Neuronal stem cell (in vitro differentiated cells): ENCODE measurements around the gene MYO5A.

Experiments used
- DNase-seq: peaks from one replicate; pipeline ENCODE4 v3.0.0-alpha.2; 2013; ENCODE audit warnings: low spot score
- H2AFZ ChIP-seq: one replicate; pipeline ENCODE4 v1.6.1; 2013; ENCODE audit warnings: mild to moderate bottlenecking, low read length, inconsistent platforms
- H2AK5ac ChIP-seq: 2 replicates; pipeline ENCODE4 v1.6.1; 2013; ENCODE audit warnings: low read depth, mild to moderate bottlenecking, inconsistent platforms, low read length, moderate library complexity, mixed read lengths
- H2BK120ac ChIP-seq: 2 replicates; pipeline ENCODE4 v1.6.1; 2013; ENCODE audit warnings: low read depth, mild to moderate bottlenecking, inconsistent platforms, low read length, moderate library complexity, mixed read lengths
- H2BK12ac ChIP-seq: one replicate; pipeline ENCODE4 v1.6.1; 2013; ENCODE audit warnings: low read length, inconsistent platforms
- H2BK15ac ChIP-seq: 2 replicates; pipeline ENCODE4 v1.6.1; 2013; ENCODE audit warnings: mild to moderate bottlenecking, low read length, inconsistent platforms, mixed read lengths
- H2BK5ac ChIP-seq: one replicate; pipeline ENCODE4 v1.6.1; 2013; ENCODE audit warnings: inconsistent platforms, mild to moderate bottlenecking, low read length, moderate library complexity
- H3K14ac ChIP-seq: one replicate; pipeline ENCODE4 v1.6.1; 2013; ENCODE audit warnings: low read length, inconsistent platforms
- H3K18ac ChIP-seq: 2 replicates; pipeline ENCODE4 v1.6.1; 2013; ENCODE audit warnings: low read length, inconsistent platforms
- H3K23ac ChIP-seq: 2 replicates; pipeline ENCODE4 v1.6.1; 2013; ENCODE audit warnings: low read depth, mild to moderate bottlenecking, mixed read lengths, low read length, inconsistent platforms; ENCODE audit not compliant: poor library complexity
- H3K27ac ChIP-seq: replicated peaks from 3 replicates; pipeline ENCODE4 v1.5.1; 2013; ENCODE audit warnings: low read length, inconsistent platforms
- H3K27me3 ChIP-seq, 3 experiments: 2 replicates each; pipeline ENCODE4 v1.6.1; 2013; ENCODE audit warnings: low read length in 3 of 3, mild to moderate bottlenecking in 2 of 3, inconsistent platforms in 1 of 3, low read depth in 1 of 3, mixed read lengths in 1 of 3, moderate library complexity in 1 of 3; ENCODE audit not compliant: control insufficient read depth in 3 of 3, insufficient read depth in 3 of 3
- H3K36me3 ChIP-seq, 2 donors: replicated peaks in 1 of 2; 2 replicates each; pipeline ENCODE4 v1.6.1; 2013; ENCODE audit warnings: low read length in 2 of 2; ENCODE audit not compliant: control insufficient read depth in 2 of 2, insufficient read depth in 2 of 2
- H3K4ac ChIP-seq: 2 replicates; pipeline ENCODE4 v1.6.1; 2013; ENCODE audit warnings: inconsistent platforms, mild to moderate bottlenecking, low read length, moderate library complexity
- H3K4me1 ChIP-seq, 2 donors: 1 replicate in 1 of 2; 2 replicates in 1 of 2; pipeline ENCODE4 v1.6.1; 2013; ENCODE audit warnings: low read length in 2 of 2, low read depth in 1 of 2; ENCODE audit not compliant: control insufficient read depth in 2 of 2, insufficient read depth in 1 of 2
- H3K4me2 ChIP-seq: one replicate; pipeline ENCODE4 v1.6.1; 2013; ENCODE audit warnings: mild to moderate bottlenecking, low read length, inconsistent platforms; ENCODE audit not compliant: insufficient read depth, poor library complexity, severe bottlenecking
- H3K4me3 ChIP-seq, 2 donors: 2 replicates each; pipeline ENCODE4 v1.5.1; 2013; ENCODE audit warnings: low read length in 2 of 2, mild to moderate bottlenecking in 2 of 2, inconsistent platforms in 1 of 2, moderate library complexity in 1 of 2
- H3K79me1 ChIP-seq: one replicate; pipeline ENCODE4 v1.6.1; 2013; ENCODE audit warnings: low read depth, mild to moderate bottlenecking, inconsistent platforms, low read length, moderate library complexity
- H3K9ac ChIP-seq: one replicate; pipeline ENCODE4 v1.6.1; 2013; ENCODE audit warnings: mild to moderate bottlenecking, low read depth, low read length, inconsistent platforms; ENCODE audit not compliant: poor library complexity
- H3K9me3 ChIP-seq, 2 donors: replicated peaks in 1 of 2; 2 replicates each; pipeline versions ENCODE3 to v1.6.1; 2013; ENCODE audit warnings: low read length in 2 of 2, mild to moderate bottlenecking in 2 of 2, inconsistent platforms in 1 of 2, low read depth in 1 of 2, mixed read lengths in 1 of 2, moderate library complexity in 1 of 2; ENCODE audit not compliant: control insufficient read depth in 2 of 2, insufficient read depth in 1 of 2
- H4K8ac ChIP-seq: one replicate; pipeline ENCODE4 v1.6.1; 2013; ENCODE audit warnings: low read depth, mild to moderate bottlenecking, inconsistent platforms, low read length, moderate library complexity
- H4K91ac ChIP-seq: one replicate; pipeline ENCODE4 v1.6.1; 2013; ENCODE audit warnings: low read length, low read depth, mild to moderate bottlenecking, inconsistent platforms; ENCODE audit not compliant: poor library complexity
- WGBS, 2 donors: extraction: QIAGEN DNeasy Blood & Tissue Kit; methylation state at CpG; one replicate each; pipeline ENCODE4 v1.1.7; 2013; ENCODE audit warnings: missing lambda C conversion rate in 2 of 2, mixed read lengths in 1 of 2; ENCODE audit not compliant: insufficient read length in 2 of 2, insufficient replicate concordance in 1 of 2; ENCODE audit errors: extremely low coverage in 2 of 2; 5-methylcytosine and 5-hydroxymethylcytosine counted together

MYO5A gene

GRCh38 chr15:52278636-52279367 lies 249.9 kb downstream of the MYO5A start:
- H3K9me3 ChIP-seq, result peaks cover 0 to 2% of the 10 kb centered on the region in 2 donors
- peaks cover 23 to 37% of the 10 kb centered on the region in 2 donors for H3K36me3 ChIP-seq
- no peak overlapping the region for H2BK12ac ChIP-seq
- H3K27me3 ChIP-seq, result no peaks in the 10 kb centered on the region
- H3K23ac ChIP-seq, result no peak overlapping the region
- WGBS, 2 donors, result no CpG with 5 or more reads among the region's 13 CpGs
- H2AK5ac ChIP-seq, result no peak overlapping the region
- no peak for DNase-seq
- H3K4ac ChIP-seq, result no peak overlapping the region
- no peak overlapping the region for H3K18ac ChIP-seq
- no peak overlapping the region for H3K27ac ChIP-seq
- H3K9ac ChIP-seq, result peak overlapping the region; percentile 9
- no peak overlapping the region for H2BK15ac ChIP-seq
- H3K14ac ChIP-seq, result no peak overlapping the region
- no peak overlapping the region for H2BK5ac ChIP-seq
- H3K4me1 ChIP-seq, result peaks cover 0 to 3% of the 10 kb centered on the region in 2 donors
- no peak overlapping the region for H3K4me3 ChIP-seq
- no peak overlapping the region for H2AFZ ChIP-seq
- no peaks in the 10 kb centered on the region for H3K79me1 ChIP-seq
- H3K4me2 ChIP-seq, result no peak overlapping the region
- H2BK120ac ChIP-seq, result no peak overlapping the region
- H4K91ac ChIP-seq, result no peak overlapping the region
- H4K8ac ChIP-seq, result no peak overlapping the region

DNA sequence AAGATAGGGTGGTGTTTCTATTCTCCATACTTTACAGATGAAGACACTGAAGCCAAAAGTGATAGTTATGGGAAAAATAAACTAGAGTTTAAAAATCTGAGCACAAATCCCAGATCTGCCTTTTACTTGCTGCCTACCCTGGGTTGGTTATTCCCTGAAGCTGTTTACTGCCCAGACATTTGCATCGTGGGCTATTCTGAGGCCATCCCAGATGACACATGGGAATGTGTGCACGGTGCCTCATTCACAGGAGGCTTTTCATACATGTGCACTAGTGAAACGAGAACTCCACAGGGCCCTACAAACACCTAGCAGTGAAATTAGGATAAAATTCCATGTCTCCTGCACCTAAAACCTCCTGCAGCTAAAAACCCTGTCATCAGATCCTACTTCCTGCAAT lies 250.5 kb downstream of the MYO5A start:
- no peak overlapping the region for H4K8ac ChIP-seq
- no peak overlapping the region for H4K91ac ChIP-seq
- H3K14ac ChIP-seq, result no peak overlapping the region
- H3K27ac ChIP-seq, result no peak overlapping the region
- H2BK12ac ChIP-seq, result no peak overlapping the region
- H3K27me3 ChIP-seq, result no peaks in the 10 kb centered on the region
- no peak overlapping the region for H2BK120ac ChIP-seq
- H3K4me1 ChIP-seq, result peaks cover 0 to 3% of the 10 kb centered on the region in 2 donors
- no peaks in the 10 kb centered on the region for H3K79me1 ChIP-seq
- no CpG with 5 or more reads among the region's 3 CpGs for WGBS, 2 donors
- H3K4ac ChIP-seq, result no peak overlapping the region
- H2BK5ac ChIP-seq, result no peak overlapping the region
- H3K4me2 ChIP-seq, result no peak overlapping the region
- H3K9me3 ChIP-seq, result peaks cover 0 to 2% of the 10 kb centered on the region in 2 donors
- DNase-seq, result no peak
- no peak overlapping the region for H2AK5ac ChIP-seq
- H2BK15ac ChIP-seq, result no peak overlapping the region
- peaks cover 24 to 43% of the 10 kb centered on the region in 2 donors for H3K36me3 ChIP-seq
- H3K9ac ChIP-seq, result no peak overlapping the region
- no peak overlapping the region for H3K18ac ChIP-seq
- no peak overlapping the region for H3K23ac ChIP-seq
- H2AFZ ChIP-seq, result no peak overlapping the region
- H3K4me3 ChIP-seq, result no peak overlapping the region

- no peak overlapping the region for H3K23ac ChIP-seq
- H2BK120ac ChIP-seq, result no peak overlapping the region
- no peak overlapping the region for H2AFZ ChIP-seq
- H3K4me3 ChIP-seq, result no peak overlapping the region
- H4K91ac ChIP-seq, result no peak overlapping the region
- no peak overlapping the region for H3K14ac ChIP-seq
- no peak overlapping the region for H2BK15ac ChIP-seq
- no peak overlapping the region for H2AK5ac ChIP-seq
- no peak overlapping the region for H3K27ac ChIP-seq
- peaks cover 24 to 48% of the 10 kb centered on the region in 2 donors for H3K36me3 ChIP-seq
- no CpG with 5 or more reads among the region's 9 CpGs for WGBS, 2 donors
- H3K4me2 ChIP-seq, result no peak overlapping the region
- H3K9me3 ChIP-seq, result peaks cover 0 to 2% of the 10 kb centered on the region in 2 donors
- DNase-seq, result no peak
- peaks cover 0 to 3% of the 10 kb centered on the region in 2 donors for H3K4me1 ChIP-seq
- no peak overlapping the region for H3K9ac ChIP-seq
- no peak overlapping the region for H3K18ac ChIP-seq
- H2BK12ac ChIP-seq, result no peak overlapping the region
- H3K4ac ChIP-seq, result no peak overlapping the region
- no peaks in the 10 kb centered on the region for H3K79me1 ChIP-seq
- H2BK5ac ChIP-seq, result no peak overlapping the region
- no peak overlapping the region for H4K8ac ChIP-seq
- H3K27me3 ChIP-seq, result no peaks in the 10 kb centered on the region
Observed at GRCh38 chr15:52277575-52277974, 251.1 kb downstream of the MYO5A start.

GRCh38 chr15:52276256-52276770 lies 252.4 kb downstream of the MYO5A start:
- peaks cover 26 to 59% of the 10 kb centered on the region in 2 donors for H3K36me3 ChIP-seq
- no CpG with 5 or more reads among the region's 7 CpGs for WGBS, 2 donors
- H3K9ac ChIP-seq, result no peak overlapping the region
- H4K91ac ChIP-seq, result no peak overlapping the region
- no peak overlapping the region for H2BK120ac ChIP-seq
- H4K8ac ChIP-seq, result no peak overlapping the region
- no peak overlapping the region for H2AFZ ChIP-seq
- no peaks in the 10 kb centered on the region for H3K27me3 ChIP-seq
- no peak overlapping the region for H3K23ac ChIP-seq
- peak overlapping the region in 1 of 2 donors; percentile 6 for H3K4me3 ChIP-seq
- H3K14ac ChIP-seq, result no peak overlapping the region
- H3K18ac ChIP-seq, result no peak overlapping the region
- H3K4ac ChIP-seq, result no peak overlapping the region
- H3K4me2 ChIP-seq, result no peak overlapping the region
- H2AK5ac ChIP-seq, result no peak overlapping the region
- H3K27ac ChIP-seq, result no peak overlapping the region
- no peak for DNase-seq
- H3K79me1 ChIP-seq, result no peaks in the 10 kb centered on the region
- no peak overlapping the region for H2BK5ac ChIP-seq
- peaks cover 0 to 2% of the 10 kb centered on the region in 2 donors for H3K9me3 ChIP-seq
- no peak overlapping the region for H2BK12ac ChIP-seq
- no peak overlapping the region for H2BK15ac ChIP-seq
- peaks cover 0 to 1% of the 10 kb centered on the region in 2 donors for H3K4me1 ChIP-seq
